Omental fat pad (tissue), 4 donors: ENCODE data around the gene BTBD8. TPM values are rescaled to one million over a fixed set of nuclear protein-coding genes. Genes with fewer than 3 reads are reported as not detected.

Experiments used
- ATAC-seq: fragments of 150-250 bp; one replicate; pipeline ENCODE4 v1.9.1; 2016; ENCODE audit warnings: mild to moderate bottlenecking, moderate library complexity; ENCODE audit not compliant: low FRiP score
- DNase-seq: peaks from one replicate; pipeline ENCODE4 v3.0.0-alpha.2; 2019; ENCODE audit warnings: low spot score
- total RNA-seq, 4 donors: library from RNA; depleted of rRNA; stranded (reverse); fragments of >200 nt; gene quantifications; one replicate each; pipeline ENCODE4 v1.1.0, GENCODE V29; 2016
- TF ChIP-seq, protein P1 (sequence below), 3 donors: fragments of 450-650 bp; IDR thresholded peaks; one replicate each; pipeline ENCODE4 v1.5.1; 2016 to 2017; ENCODE audit warnings: antibody characterized with exemption in 3 of 3, mild to moderate bottlenecking in 3 of 3, moderate library complexity in 2 of 3

The BTBD8 gene
- total RNA-seq, 4 donors from 2014 or later = 2.0 to 12.3 (median 6.5) TPM

GRCh38 chr1:92091625-92092024 is 11.5 kb downstream of the BTBD8 start:
- DNase-seq (no peak), ATAC-seq (no peak)
- TF ChIP-seq, protein P1, sequence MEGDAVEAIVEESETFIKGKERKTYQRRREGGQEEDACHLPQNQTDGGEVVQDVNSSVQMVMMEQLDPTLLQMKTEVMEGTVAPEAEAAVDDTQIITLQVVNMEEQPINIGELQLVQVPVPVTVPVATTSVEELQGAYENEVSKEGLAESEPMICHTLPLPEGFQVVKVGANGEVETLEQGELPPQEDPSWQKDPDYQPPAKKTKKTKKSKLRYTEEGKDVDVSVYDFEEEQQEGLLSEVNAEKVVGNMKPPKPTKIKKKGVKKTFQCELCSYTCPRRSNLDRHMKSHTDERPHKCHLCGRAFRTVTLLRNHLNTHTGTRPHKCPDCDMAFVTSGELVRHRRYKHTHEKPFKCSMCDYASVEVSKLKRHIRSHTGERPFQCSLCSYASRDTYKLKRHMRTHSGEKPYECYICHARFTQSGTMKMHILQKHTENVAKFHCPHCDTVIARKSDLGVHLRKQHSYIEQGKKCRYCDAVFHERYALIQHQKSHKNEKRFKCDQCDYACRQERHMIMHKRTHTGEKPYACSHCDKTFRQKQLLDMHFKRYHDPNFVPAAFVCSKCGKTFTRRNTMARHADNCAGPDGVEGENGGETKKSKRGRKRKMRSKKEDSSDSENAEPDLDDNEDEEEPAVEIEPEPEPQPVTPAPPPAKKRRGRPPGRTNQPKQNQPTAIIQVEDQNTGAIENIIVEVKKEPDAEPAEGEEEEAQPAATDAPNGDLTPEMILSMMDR (IDR thresholded peaks at IDR 0.05) = no peak

GRCh38 chr1:92094090-92094489 is 13.9 kb downstream of the BTBD8 start:
- TF ChIP-seq, protein P1 (IDR thresholded peaks at IDR 0.05) = no peak
- ATAC-seq = no peak

DNA sequence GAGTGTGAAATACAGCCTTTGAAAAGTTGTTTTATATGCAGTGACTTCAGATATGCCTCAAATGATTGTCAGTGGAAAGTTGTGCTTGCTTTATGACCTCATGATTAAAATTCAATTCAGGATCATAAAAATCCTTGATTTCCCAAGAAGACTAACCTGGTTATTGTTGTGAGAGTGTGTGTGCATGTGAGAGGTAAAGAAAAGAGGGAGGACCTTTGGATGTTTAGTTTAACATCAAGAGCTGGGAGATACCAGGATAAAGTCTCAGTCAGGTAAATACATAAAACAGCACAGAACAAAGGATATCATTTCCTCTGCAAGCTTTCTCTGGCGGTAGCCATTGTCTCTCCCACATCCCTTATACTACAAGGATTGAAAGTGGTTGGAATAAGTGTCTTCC is 14.4 kb downstream of the BTBD8 start:
- TF ChIP-seq, protein P1 (IDR thresholded peaks at IDR 0.05) = no peak
- DNase-seq = no peak
- ATAC-seq = no peak

More at GRCh38 chr1:92094090-92094489, 13.9 kb downstream of the BTBD8 start:
- DNase-seq = no peak

DNA sequence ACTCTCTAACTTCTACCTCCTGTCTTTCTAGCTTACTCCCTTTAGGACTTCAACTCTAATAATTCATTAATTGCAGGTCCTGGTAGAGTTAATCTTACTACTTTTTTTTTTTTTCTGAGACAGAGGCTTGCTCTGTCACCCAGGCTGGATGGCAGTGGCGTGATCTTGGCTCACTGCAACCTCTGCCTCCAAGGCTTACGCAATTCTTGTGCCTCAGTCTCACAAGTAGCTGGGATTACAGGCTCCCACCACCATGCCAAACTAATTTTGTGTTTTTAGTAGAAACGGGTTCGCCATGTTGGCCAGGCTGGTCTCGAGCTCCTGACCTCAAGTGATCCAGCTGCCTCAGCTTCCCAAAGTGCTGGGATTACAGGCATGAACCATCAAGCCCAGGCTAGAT is 15.7 kb downstream of the BTBD8 start:
- ATAC-seq = no peak
- TF ChIP-seq, protein P1 (IDR thresholded peaks at IDR 0.05) = no peak
- DNase-seq = no peak

- ATAC-seq (no peak), DNase-seq (no peak)
Observed at GRCh38 chr1:92096317-92096716, 16.2 kb downstream of the BTBD8 start.

GRCh38 chr1:92105546-92106081 is 25.5 kb downstream of the BTBD8 start:
- TF ChIP-seq, protein P1 (IDR thresholded peaks at IDR 0.05) = no peak
- ATAC-seq = no peak
- no peak for DNase-seq

More at GRCh38 chr1:92096317-92096716, 16.2 kb downstream of the BTBD8 start:
- TF ChIP-seq, protein P1 (IDR thresholded peaks at IDR 0.05) = no peak

DNA sequence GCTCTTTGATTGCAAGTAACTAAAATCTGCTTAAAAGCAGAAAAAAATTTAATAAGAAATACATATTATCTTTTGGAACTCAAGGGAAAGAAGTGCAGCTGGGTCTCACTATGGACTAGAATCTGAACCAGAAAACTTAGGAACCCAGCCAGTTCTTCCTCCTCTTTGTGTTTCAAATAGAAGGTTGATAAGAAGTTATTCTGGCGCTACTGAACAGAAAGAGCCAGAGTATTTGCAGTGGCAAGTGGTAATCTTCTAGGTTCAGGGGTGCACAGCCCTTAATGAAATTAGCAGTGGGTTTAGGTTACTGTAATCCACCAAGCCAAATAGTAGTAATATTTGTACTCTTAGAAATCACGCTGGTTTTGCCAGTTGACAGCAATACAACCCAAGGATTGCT is 28.5 kb downstream of the BTBD8 start:
- TF ChIP-seq, protein P1 (IDR thresholded peaks at IDR 0.05) = no peak
- ATAC-seq = no peak

More for the DNA sequence above, 28.5 kb downstream of the BTBD8 start:
- no peak for DNase-seq
